K562 (cell line): Measurements from ENCODE around the gene PRSS38. TPM values are rescaled to one million over a fixed set of nuclear protein-coding genes. Genes with fewer than 3 reads are reported as not detected.

Source experiments
- BCOR ChIP-seq: fragments of 450-650 bp; IDR thresholded peaks from 2 replicates; pipeline ENCODE4 v1.6.1; 2016
- CREB1 ChIP-seq, 2 experiments: sonication (generic) in 1 of 2; formaldehyde crosslinking in 1 of 2; IDR thresholded peaks; 2 replicates each; pipeline versions ENCODE4 v1.6.1 to v1.8.0; 2012 to 2022; ENCODE audit warnings: inconsistent platforms in 1 of 2, mild to moderate bottlenecking in 1 of 2, missing genetic modification reagents in 1 of 2, moderate library complexity in 1 of 2
- CREM ChIP-seq: IDR thresholded peaks from 2 replicates; pipeline ENCODE4 v1.6.1; 2014; ENCODE audit warnings: antibody characterized with exemption, low read depth
- HDAC3 ChIP-seq: fragments of 450-650 bp; IDR thresholded peaks from 2 replicates; pipeline ENCODE4 v1.6.1; 2018; ENCODE audit warnings: borderline replicate concordance, mild to moderate bottlenecking, moderate library complexity; ENCODE audit not compliant: partially characterized antibody
- HINFP ChIP-seq: fragments of 450-650 bp; conservative IDR thresholded peaks from 2 replicates; pipeline ENCODE4 v1.6.1; 2016; ENCODE audit warnings: missing genetic modification characterization, low read depth, mild to moderate bottlenecking, control low read depth, missing compliant biosample characterization
- MAFG ChIP-seq: fragments of 450-650 bp; conservative IDR thresholded peaks from 2 replicates; pipeline ENCODE4 v1.6.1; 2016; ENCODE audit warnings: missing genetic modification characterization, missing compliant biosample characterization
- MAFK ChIP-seq: IDR thresholded peaks from 2 replicates; pipeline ENCODE4 v1.6.1; 2011; ENCODE audit warnings: low read length, improper control_type of control experiment
- NBN ChIP-seq: fragments of 450-650 bp; IDR thresholded peaks from 2 replicates; pipeline ENCODE4 v1.6.1; 2016; ENCODE audit warnings: low read depth, mild to moderate bottlenecking
- NCOR1 ChIP-seq: fragments of 450-650 bp; IDR thresholded peaks from 2 replicates; pipeline ENCODE4 v1.6.1; 2016; ENCODE audit warnings: mild to moderate bottlenecking, moderate library complexity
- NR2C2 ChIP-seq, 2 experiments: fragments of 200-800 bp in 1 of 2; sonication (Bioruptor generic) in 1 of 2; sonication (generic) in 1 of 2; formaldehyde crosslinking in 1 of 2; IDR thresholded peaks; 2 replicates each; pipeline versions ENCODE4 v1.6.1 to v1.8.0; 2016 to 2022; ENCODE audit warnings: mild to moderate bottlenecking in 1 of 2, missing compliant biosample characterization in 1 of 2, missing genetic modification characterization in 1 of 2, missing genetic modification reagents in 1 of 2
- PCBP2 ChIP-seq: fragments of 200-400 bp; formaldehyde crosslinking; IDR thresholded peaks from 2 replicates; pipeline ENCODE4 v1.6.1; 2018; ENCODE audit warnings: low read length, low read depth, mild to moderate bottlenecking, moderate library complexity; ENCODE audit not compliant: poor library complexity, severe bottlenecking
- PRMT5 ChIP-seq: sonication (generic); formaldehyde crosslinking; IDR thresholded peaks from 2 replicates; pipeline ENCODE4 v1.5.0; 2020; ENCODE audit warnings: missing genetic modification reagents
- VEZF1 ChIP-seq: fragments of 200-800 bp; sonication (Bioruptor generic); IDR thresholded peaks from 2 replicates; pipeline ENCODE4 v1.6.1; 2017; ENCODE audit warnings: missing genetic modification characterization, missing compliant biosample characterization
- ZBTB33 ChIP-seq: sonication (generic); formaldehyde crosslinking; IDR thresholded peaks from 2 replicates; pipeline ENCODE4 v1.8.1; 2023; ENCODE audit warnings: mild to moderate bottlenecking, missing genetic modification reagents
- polyA plus RNA-seq, 8 experiments: library from polyadenylated mRNA; depleted of rRNA in 4 of 8; stranded (reverse) in 5 of 8; unstranded in 3 of 8; fragments of >200 nt; fragmentation: Nextera tagmentation in 2 of 8; fragmentation: Illumina TruSeq in 1 of 8; extraction: Ambion mirVana in 2 of 8; extraction: Trizol in 1 of 8; gene quantifications; 2 replicates each; pipeline versions ENCODE4 v1.2.1 to v1.2.3, GENCODE V29; 2011 to 2014; ENCODE audit warnings: inconsistent platforms in 1 of 8, missing spikeins in 1 of 8
- total RNA-seq, 7 experiments: library from RNA; depleted of rRNA in 6 of 7; stranded (reverse); fragments of >200 nt in 6 of 7; fragmentation: Illumina TruSeq in 2 of 7; extraction: Trizol in 2 of 7; gene quantifications; 2 replicates each; pipeline versions ENCODE4 v1.2.1 to v1.2.3, GENCODE V29; 2011 to 2021; ENCODE audit warnings: low replicate concordance in 1 of 7
- TF ChIP-seq, protein P1 (sequence below): IDR thresholded peaks from 2 replicates; pipeline ENCODE4 v1.6.1; 2016; ENCODE audit warnings: missing genetic modification characterization, missing compliant biosample characterization
- TF ChIP-seq, protein P2 (sequence below): fragments of 250-450 bp; sonication (Bioruptor Pico); IDR thresholded peaks from 2 replicates; pipeline ENCODE4 v1.4.0; 2020; ENCODE audit warnings: borderline replicate concordance

Gene PRSS38
- total and polyA plus RNA-seq, 9 of the 15 experiments (the other 6 are each of a cell fraction or from before 2014, with no cell fraction given), result 0.09 to 0.14 TPM; not detected in 7

GRCh38 chr1:227787513-227788270 lies 27.8 kb upstream of the PRSS38 start (continued):
- TF ChIP-seq ZBTB33 (peak; percentile 85), NCOR1 (no peak), CREB1 (IDR thresholded peaks at IDR 0.05) (no peak), CREB1 (CRISPR knock-in tag; IDR thresholded peaks at IDR 0.05) (0 out of 2 replicates have a peak, but pooled peaks have one; percentile 39), PRMT5 (CRISPR knock-in tag) (no peak), VEZF1 (peak; percentile 90), PCBP2 (no peak), MAFG (no peak), MAFK (no peak), BCOR (no peak), HDAC3 (no peak), HINFP (tag) (no peak), NR2C2 (CRISPR knock-in tag; IDR thresholded peaks at IDR 0.05) (no peak), NR2C2 (tag; IDR thresholded peaks at IDR 0.05) (no peak), NBN (no peak), CREM (peak; percentile 74)
- TF ChIP-seq, protein P1, sequence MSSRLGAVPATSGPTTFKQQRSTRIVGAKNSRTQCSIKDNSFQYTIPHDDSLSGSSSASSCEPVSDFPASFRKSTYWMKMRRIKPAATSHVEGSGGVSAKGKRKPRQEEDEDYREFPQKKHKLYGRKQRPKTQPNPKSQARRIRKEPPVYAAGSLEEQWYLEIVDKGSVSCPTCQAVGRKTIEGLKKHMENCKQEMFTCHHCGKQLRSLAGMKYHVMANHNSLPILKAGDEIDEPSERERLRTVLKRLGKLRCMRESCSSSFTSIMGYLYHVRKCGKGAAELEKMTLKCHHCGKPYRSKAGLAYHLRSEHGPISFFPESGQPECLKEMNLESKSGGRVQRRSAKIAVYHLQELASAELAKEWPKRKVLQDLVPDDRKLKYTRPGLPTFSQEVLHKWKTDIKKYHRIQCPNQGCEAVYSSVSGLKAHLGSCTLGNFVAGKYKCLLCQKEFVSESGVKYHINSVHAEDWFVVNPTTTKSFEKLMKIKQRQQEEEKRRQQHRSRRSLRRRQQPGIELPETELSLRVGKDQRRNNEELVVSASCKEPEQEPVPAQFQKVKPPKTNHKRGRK (tag), result no peak
- TF ChIP-seq, protein P2, sequence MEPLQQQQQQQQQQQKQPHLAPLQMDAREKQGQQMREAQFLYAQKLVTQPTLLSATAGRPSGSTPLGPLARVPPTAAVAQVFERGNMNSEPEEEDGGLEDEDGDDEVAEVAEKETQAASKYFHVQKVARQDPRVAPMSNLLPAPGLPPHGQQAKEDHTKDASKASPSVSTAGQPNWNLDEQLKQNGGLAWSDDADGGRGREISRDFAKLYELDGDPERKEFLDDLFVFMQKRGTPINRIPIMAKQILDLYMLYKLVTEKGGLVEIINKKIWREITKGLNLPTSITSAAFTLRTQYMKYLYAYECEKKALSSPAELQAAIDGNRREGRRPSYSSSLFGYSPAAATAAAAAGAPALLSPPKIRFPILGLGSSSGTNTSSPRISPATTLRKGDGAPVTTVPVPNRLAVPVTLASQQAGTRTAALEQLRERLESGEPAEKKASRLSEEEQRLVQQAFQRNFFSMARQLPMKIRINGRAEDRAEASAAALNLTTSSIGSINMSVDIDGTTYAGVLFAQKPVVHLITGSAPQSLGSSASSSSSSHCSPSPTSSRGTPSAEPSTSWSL (CRISPR knock-in tag), result no peak
